Measurements from ENCODE around the gene KY. TPM values are rescaled to one million over a fixed set of nuclear protein-coding genes. Genes with fewer than 3 reads are reported as not detected.

Gene KY
- total RNA-seq, 3 donors from 2014 or later, result 0.33 to 1.2 TPM; not detected in 1

- intact Hi-C loops (cut with DNase I; ENCODE audit: low total_unique reads), result loop anchor here (5.0 kb wide), 1 partner anchor 373 kb away; no protein-coding TSS in a partner anchor
- no peak for DNase-seq (ENCODE audit: low spot score in 2 of 2)
- Histone ChIP-seq H3K4me1 (no peaks in the 10 kb centered on the region), H3K27me3 (no peaks in the 10 kb centered on the region), H3K9me3 (no peaks in the 10 kb centered on the region), H3K36me3 (no peaks in the 10 kb centered on the region), H3K4me3 (no peak overlapping the region), H3K27ac (no peak overlapping the region)
- TF ChIP-seq CTCF (IDR thresholded peaks at IDR 0.05) (no peak), POLR2A (IDR thresholded peaks at IDR 0.05) (no peak)
Measured at GRCh38 chr3:134644731-134645514, 5.9 kb downstream of the KY start.

- DNase-seq (ENCODE audit: low spot score in 2 of 2), result no peak
- H3K36me3 ChIP-seq, result no peaks in the 10 kb centered on the region
- no peak overlapping the region for H3K4me3 ChIP-seq
- H3K27ac ChIP-seq, result no peak overlapping the region
- no peaks in the 10 kb centered on the region for H3K4me1 ChIP-seq
- TF ChIP-seq CTCF (IDR thresholded peaks at IDR 0.05) (no peak), POLR2AphosphoS5 (IDR thresholded peaks at IDR 0.05) (no peak), POLR2A (IDR thresholded peaks at IDR 0.05) (no peak)
- intact Hi-C loops (cut with DNase I; ENCODE audit: low total_unique reads), result loop anchor here (5.0 kb wide), 1 partner anchor 371 kb away; no protein-coding TSS in a partner anchor
- H3K27me3 ChIP-seq, result no peaks in the 10 kb centered on the region
- no peaks in the 10 kb centered on the region for H3K9me3 ChIP-seq
Measured at GRCh38 chr3:134643150-134643675, 7.6 kb downstream of the KY start.

GRCh38 chr3:134642445-134643149 is 8.2 kb downstream of the KY start:
- H3K9me3 ChIP-seq, result no peaks in the 10 kb centered on the region
- intact Hi-C loops (cut with DNase I; ENCODE audit: low total_unique reads), result loop anchor here (5.0 kb wide), 1 partner anchor 370 kb away; no protein-coding TSS in a partner anchor
- H3K4me3 ChIP-seq, result no peak overlapping the region
- TF ChIP-seq POLR2AphosphoS5 (IDR thresholded peaks at IDR 0.05) (no peak), CTCF (IDR thresholded peaks at IDR 0.05) (no peak), POLR2A (IDR thresholded peaks at IDR 0.05) (no peak)
- no peaks in the 10 kb centered on the region for H3K4me1 ChIP-seq
- H3K27me3 ChIP-seq, result no peaks in the 10 kb centered on the region
- no peaks in the 10 kb centered on the region for H3K36me3 ChIP-seq
- no peak overlapping the region for H3K27ac ChIP-seq
- DNase-seq (ENCODE audit: low spot score in 2 of 2), result no peak

- no peaks in the 10 kb centered on the region for H3K9me3 ChIP-seq
- TF ChIP-seq POLR2AphosphoS5 (IDR thresholded peaks at IDR 0.05), result no peak
- TF ChIP-seq POLR2A (IDR thresholded peaks at IDR 0.05), result no peak
- no peak for TF ChIP-seq CTCF (IDR thresholded peaks at IDR 0.05)
- intact Hi-C loops (cut with DNase I; ENCODE audit: low total_unique reads), result loop anchor here (5.0 kb wide), 1 partner anchor 369 kb away; no protein-coding TSS in a partner anchor
- no peaks in the 10 kb centered on the region for H3K4me1 ChIP-seq
- no peak overlapping the region for H3K4me3 ChIP-seq
- H3K27ac ChIP-seq, result no peak overlapping the region
- DNase-seq (ENCODE audit: low spot score in 2 of 2), result no peak
- no peaks in the 10 kb centered on the region for H3K27me3 ChIP-seq
- no peaks in the 10 kb centered on the region for H3K36me3 ChIP-seq
Measured at GRCh38 chr3:134641671-134642300, 9.0 kb downstream of the KY start.

Data from breast epithelium (tissue), 4 donors.